Measurements from ENCODE around the gene VSIG10L. TPM values are rescaled to one million over a fixed set of nuclear protein-coding genes. Genes with fewer than 3 reads are reported as not detected.

Gene VSIG10L
- total RNA-seq, 2 experiments from 2014 or later = 0.09 to 1.6 TPM

DNA sequence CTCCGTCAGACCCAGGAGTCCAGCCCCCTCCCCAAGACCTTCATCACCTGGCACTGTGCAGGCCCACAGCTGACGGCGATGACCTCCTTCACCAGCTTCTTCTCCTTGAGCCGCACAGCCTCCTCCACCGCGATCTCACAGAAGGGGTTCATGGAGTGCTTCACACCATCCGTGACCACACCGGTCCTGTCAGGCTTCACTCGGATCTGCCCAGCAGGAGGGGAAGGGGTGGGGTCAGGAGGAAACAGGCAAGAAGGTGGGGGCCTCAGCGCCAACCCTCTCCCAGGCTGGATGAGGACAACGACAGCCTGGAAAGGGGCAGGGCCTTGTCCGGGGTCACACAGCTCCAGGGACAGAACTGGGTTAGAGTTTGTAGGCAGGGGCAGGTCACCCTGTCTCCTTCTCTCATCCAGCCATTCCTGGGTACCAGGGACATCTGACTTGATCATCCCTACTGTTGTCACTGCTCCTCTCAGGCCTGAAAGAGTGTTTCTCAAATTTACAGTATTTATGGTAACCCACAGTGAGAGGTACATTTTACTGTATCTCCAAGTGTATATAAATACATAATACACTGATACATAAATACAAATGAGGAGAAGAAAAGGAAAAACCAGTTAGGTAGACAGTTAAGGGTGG is 12.3 kb upstream of the VSIG10L start:
- Histone ChIP-seq H4K20me1 (ENCODE audit: insufficient read depth, low read length) (no peaks in the 10 kb centered on the region), H3K4me2 (ENCODE audit: low read length) (no peak overlapping the region), H3K4me3 (ENCODE audit: low read depth, low read length, poor library complexity, severe bottlenecking) (no peak overlapping the region), H3K9me2 (ENCODE audit: insufficient read depth, low read length) (no peaks in the 10 kb centered on the region), H3K79me2 (ENCODE audit: insufficient read depth, low read depth, low read length) (no peaks in the 10 kb centered on the region), H3K36me3 (ENCODE audit: insufficient read depth, low read length) (no peaks in the 10 kb centered on the region), H2AFZ (ENCODE audit: low read length) (no peak overlapping the region), H3K9me3 (ENCODE audit: low read length) (no peaks in the 10 kb centered on the region), H3K27ac (ENCODE audit: low read depth, low read length, poor library complexity, severe bottlenecking) (no peak overlapping the region), H3K4me1 (ENCODE audit: insufficient read depth, low read length, poor library complexity, severe bottlenecking) (no peaks in the 10 kb centered on the region)
- BruUV-seq (replicated peaks) = no TSS peak
- TF ChIP-seq, protein P1, sequence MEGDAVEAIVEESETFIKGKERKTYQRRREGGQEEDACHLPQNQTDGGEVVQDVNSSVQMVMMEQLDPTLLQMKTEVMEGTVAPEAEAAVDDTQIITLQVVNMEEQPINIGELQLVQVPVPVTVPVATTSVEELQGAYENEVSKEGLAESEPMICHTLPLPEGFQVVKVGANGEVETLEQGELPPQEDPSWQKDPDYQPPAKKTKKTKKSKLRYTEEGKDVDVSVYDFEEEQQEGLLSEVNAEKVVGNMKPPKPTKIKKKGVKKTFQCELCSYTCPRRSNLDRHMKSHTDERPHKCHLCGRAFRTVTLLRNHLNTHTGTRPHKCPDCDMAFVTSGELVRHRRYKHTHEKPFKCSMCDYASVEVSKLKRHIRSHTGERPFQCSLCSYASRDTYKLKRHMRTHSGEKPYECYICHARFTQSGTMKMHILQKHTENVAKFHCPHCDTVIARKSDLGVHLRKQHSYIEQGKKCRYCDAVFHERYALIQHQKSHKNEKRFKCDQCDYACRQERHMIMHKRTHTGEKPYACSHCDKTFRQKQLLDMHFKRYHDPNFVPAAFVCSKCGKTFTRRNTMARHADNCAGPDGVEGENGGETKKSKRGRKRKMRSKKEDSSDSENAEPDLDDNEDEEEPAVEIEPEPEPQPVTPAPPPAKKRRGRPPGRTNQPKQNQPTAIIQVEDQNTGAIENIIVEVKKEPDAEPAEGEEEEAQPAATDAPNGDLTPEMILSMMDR (conservative IDR thresholded peaks at IDR 0.05; ENCODE audit: low read length) = no peak
- no peak for TF ChIP-seq EZH2phosphoT487 (IDR thresholded peaks at IDR 0.05; ENCODE audit: borderline replicate concordance, low read depth, low read length)
- CTCF ChIA-PET (ENCODE audit: unreplicated experiment) = no interaction called here
- intact Hi-C loops (cut with micrococcal nuclease; ENCODE audit: unreplicated experiment) = no loop called here
- POLR2A ChIA-PET = interaction anchor here (0.8 kb wide), 1 partner anchor 11 kb away, joined by 3 read pairs; no protein-coding TSS in a partner anchor
- no peak for DNase-seq (ENCODE audit: low spot score)

DNA sequence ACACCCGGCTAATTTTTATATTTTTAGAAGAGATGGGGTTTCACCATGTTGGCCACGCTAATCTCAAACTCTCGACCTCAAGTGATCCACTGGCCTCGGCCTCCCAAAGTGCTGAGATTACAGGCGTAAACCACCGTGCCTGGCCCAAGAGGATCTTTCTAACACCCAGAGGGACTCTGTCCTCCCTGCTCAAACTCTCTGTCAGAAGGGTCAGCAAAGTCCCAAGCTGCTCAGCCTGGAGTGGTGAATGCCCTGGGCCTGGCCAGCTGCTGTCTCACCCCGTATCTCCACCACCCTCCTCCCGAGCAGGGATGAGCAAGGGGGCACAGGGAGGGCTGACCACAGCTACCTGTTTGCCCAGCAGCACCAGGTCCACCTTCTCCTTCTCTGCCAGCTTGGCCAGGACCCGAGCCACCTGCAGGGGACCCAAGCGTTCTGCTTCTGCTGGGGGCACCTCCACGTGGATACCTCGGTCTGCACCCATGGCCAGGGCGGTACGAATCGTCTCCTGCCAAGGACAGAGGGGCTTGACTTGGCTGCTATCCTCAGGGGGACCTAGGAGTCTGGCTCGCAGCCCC is 10.9 kb upstream of the VSIG10L start:
- Histone ChIP-seq H4K20me1 (ENCODE audit: insufficient read depth, low read length) (no peaks in the 10 kb centered on the region), H3K9me3 (ENCODE audit: low read length) (no peaks in the 10 kb centered on the region), H3K4me2 (ENCODE audit: low read length) (no peak overlapping the region), H3K27ac (ENCODE audit: low read depth, low read length, poor library complexity, severe bottlenecking) (no peak overlapping the region), H3K4me3 (ENCODE audit: low read depth, low read length, poor library complexity, severe bottlenecking) (no peak overlapping the region), H3K36me3 (ENCODE audit: insufficient read depth, low read length) (no peaks in the 10 kb centered on the region), H3K79me2 (ENCODE audit: insufficient read depth, low read depth, low read length) (no peaks in the 10 kb centered on the region), H3K9me2 (ENCODE audit: insufficient read depth, low read length) (no peaks in the 10 kb centered on the region), H2AFZ (ENCODE audit: low read length) (no peak overlapping the region), H3K4me1 (ENCODE audit: insufficient read depth, low read length, poor library complexity, severe bottlenecking) (no peaks in the 10 kb centered on the region)
- ChIA-PET CTCF (ENCODE audit: unreplicated experiment) (no interaction called here), POLR2A (no interaction called here)
- no peak for DNase-seq (ENCODE audit: low spot score)
- intact Hi-C loops (cut with micrococcal nuclease; ENCODE audit: unreplicated experiment) = no loop called here
- no peak for TF ChIP-seq EZH2phosphoT487 (IDR thresholded peaks at IDR 0.05; ENCODE audit: borderline replicate concordance, low read depth, low read length)
- TF ChIP-seq, protein P1 (conservative IDR thresholded peaks at IDR 0.05; ENCODE audit: low read length) = no peak
- BruUV-seq (replicated peaks) = no TSS peak

DNA sequence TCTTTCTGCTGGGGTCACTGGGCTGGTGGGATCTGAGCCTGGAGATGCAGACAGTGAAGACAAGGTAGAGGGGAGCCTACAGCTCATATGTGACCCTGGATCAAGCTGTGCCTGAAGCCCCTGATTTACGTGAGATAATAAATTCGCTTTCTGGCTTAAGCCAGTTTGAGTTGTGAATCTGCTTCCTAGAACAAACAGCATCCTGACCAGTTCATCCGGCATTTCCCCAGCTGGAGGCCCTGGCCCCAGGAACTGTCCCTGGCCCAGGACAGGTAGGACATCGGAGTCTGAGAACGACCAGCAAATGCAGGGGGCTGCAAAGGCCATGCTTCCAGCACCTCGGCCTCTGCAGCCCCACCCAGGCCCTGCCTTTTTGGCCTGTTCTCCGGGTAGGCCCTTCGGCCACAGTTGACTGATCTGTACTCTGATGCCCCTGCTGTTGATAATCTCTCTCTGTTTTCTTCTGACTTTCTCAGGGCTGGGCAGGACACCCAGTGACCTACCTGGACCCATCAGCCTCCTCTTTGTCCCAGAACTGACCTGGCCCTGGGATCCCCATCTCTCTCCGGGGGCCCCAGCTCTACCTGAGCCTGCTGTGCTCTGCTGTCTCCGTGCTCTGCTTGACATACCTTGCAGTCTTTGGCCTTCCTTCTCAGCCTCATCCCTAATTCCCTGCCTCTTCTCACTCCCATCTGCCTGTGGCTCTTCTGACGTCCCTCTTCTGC is 9.5 kb upstream of the VSIG10L start:
- no TSS peak for BruUV-seq (replicated peaks)
- no peak for DNase-seq (ENCODE audit: low spot score)
- Histone ChIP-seq H3K9me3 (ENCODE audit: low read length) (no peaks in the 10 kb centered on the region), H3K4me3 (ENCODE audit: low read depth, low read length, poor library complexity, severe bottlenecking) (no peak overlapping the region), H3K79me2 (ENCODE audit: insufficient read depth, low read depth, low read length) (no peaks in the 10 kb centered on the region), H3K4me2 (ENCODE audit: low read length) (no peak overlapping the region), H3K4me1 (ENCODE audit: insufficient read depth, low read length, poor library complexity, severe bottlenecking) (no peaks in the 10 kb centered on the region), H3K27ac (ENCODE audit: low read depth, low read length, poor library complexity, severe bottlenecking) (no peak overlapping the region), H4K20me1 (ENCODE audit: insufficient read depth, low read length) (no peaks in the 10 kb centered on the region), H2AFZ (ENCODE audit: low read length) (no peak overlapping the region), H3K9me2 (ENCODE audit: insufficient read depth, low read length) (no peaks in the 10 kb centered on the region), H3K36me3 (ENCODE audit: insufficient read depth, low read length) (no peaks in the 10 kb centered on the region)
- CTCF ChIA-PET (ENCODE audit: unreplicated experiment) = no interaction called here
- POLR2A ChIA-PET = no interaction called here
- no peak for TF ChIP-seq EZH2phosphoT487 (IDR thresholded peaks at IDR 0.05; ENCODE audit: borderline replicate concordance, low read depth, low read length)
- TF ChIP-seq, protein P1 (conservative IDR thresholded peaks at IDR 0.05; ENCODE audit: low read length) = no peak
- intact Hi-C loops (cut with micrococcal nuclease; ENCODE audit: unreplicated experiment) = no loop called here
